ENCODE data around the gene ZNF618.

Gene ZNF618

GRCh38 chr9:113958556-113958955 lies 82.4 kb downstream of the ZNF618 start:
- DNase-seq = no peak

GRCh38 chr9:113960768-113961167 lies 84.7 kb downstream of the ZNF618 start:
- DNase-seq = no peak

DNA sequence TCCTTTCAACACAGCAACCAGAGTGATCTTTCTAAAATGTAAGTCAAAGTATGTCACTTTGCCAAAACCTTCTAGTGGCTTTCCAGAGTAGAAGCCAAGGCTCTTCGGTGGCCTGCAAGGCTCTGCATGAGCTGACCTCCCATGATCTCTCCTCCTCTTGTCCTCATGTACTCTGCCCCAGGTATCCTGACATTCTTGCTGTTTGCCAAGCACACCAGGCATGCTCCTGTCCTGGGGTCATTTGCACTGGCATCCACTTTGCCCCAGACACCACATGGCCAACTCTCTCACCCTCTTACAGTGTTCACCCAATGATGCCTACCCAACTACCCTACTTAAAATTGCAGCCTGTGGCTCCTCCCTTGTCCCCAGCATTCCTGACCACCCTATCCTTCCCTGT lies 86.3 kb downstream of the ZNF618 start:
- no peak for DNase-seq

DNA sequence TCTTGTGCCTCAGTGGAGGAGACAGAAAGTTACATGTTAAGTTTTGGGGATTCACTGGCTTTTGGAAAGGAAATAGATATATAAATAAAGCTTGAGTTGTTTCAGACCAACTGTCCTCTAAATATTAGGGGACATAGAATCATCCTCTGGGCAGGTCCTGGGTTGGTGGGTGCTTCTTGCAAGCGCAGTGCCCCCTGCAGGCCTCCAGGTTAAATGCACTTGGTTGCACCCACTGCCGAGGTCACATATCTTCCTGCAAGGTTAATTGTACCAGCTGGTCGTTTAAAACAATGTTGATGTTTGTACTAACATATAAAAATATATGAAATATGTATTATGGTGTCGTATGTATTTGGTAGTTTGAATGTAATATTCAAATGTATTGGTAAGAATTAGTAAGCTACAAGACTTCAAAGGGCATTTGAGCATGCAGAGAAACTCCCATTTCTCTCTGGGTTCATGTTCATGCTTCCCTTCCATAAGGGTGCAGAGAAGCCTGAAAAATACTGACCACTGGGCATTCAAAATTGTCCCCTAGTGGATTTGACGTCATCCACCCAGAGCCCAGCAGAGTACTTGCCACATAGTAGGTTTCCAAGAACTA lies 87.0 kb downstream of the ZNF618 start:
- no peak for DNase-seq

GRCh38 chr9:113963696-113964494 lies 87.8 kb downstream of the ZNF618 start:
- no peak for DNase-seq

DNA sequence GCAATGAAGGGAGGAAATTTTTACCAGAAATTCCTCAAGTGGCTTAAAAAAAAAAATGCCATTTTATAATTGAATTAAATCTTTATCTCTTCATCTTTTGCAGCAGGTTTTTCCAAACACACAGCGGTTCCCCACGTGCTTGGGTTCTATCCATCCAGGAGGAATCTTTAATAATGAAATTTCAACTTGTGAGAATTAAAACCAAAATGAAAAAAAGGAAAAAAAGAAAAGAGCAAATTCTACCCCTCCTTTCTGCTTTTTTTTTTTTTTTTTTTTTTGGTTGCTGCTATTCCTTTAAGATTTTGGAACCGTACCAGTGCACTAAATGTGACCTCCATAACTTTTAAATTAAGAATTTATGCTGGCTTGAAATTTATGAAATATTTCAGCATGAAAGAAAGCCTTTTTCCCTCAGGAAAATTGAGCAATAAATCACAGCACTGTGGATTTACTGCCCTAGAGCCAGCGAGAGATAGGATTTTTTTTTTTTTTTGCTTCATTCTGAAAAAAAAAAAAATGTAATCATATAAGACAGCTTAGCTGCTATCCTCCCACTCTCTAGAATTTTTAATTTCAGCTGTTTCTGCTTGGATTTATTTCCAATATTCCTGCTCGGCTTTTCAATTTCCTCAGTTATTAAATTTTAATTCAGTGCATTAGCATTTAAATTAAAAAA lies 88.5 kb downstream of the ZNF618 start:
- no peak for DNase-seq

DNA sequence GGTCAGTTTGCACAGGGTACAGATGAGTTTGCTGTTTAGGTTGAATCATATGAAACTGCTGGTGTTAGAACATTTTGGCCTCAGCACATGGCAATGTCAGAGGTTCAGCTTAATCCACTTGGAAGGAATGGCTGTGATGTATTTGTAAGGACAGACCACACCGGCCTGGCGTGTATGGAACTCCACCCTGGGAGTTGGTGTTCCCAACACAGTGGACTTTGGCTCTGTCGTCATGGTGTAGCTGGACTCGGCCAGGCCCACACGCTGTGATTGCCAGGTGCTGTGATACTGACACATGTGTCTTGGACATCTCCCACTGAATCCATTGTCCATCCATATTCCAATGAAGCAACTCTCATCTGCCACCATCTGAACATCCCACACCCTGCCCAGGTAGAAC lies 90.3 kb downstream of the ZNF618 start:
- no peak for DNase-seq

DNA sequence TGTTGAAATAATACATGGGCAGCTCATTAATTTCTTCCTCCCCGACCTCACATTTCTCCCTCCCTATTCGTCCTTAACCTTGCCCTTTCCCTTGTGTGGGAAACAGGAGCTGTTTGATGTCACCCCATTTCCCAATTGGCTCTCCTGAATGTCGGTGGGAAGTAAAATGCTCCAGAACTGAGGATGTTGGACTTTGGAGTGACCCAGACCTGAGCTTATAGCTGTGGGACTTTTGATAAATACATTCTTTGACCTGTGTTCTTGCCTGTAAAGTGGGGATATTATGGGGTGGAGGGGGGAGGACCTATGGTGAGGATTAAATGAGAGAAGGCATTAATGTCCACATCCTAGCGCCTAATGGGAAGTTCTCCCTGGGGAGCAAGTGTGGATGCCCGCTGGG lies 91.3 kb downstream of the ZNF618 start:
- DNase-seq = no peak

DNA sequence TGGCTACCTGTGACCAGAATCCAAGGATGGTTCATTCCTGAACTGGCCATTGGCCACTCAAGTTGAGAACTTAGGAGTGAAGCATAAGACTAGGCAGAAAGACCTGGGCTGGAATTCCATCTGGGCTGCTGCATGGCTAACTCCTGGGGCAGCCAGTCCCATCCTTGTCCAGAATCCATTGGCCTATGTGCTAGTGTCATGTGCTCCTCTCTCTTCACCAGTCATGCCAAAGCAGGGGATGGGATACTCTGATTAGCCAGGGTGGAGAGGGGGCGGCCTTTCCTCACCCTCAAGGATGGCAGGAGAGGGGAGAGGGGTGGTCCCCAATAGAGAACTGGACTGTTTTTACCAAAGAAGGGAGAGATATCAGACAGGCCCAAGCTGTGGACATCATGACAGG lies 93.2 kb downstream of the ZNF618 start:
- DNase-seq = no peak

- no peak for DNase-seq
Measured at GRCh38 chr9:113973226-113973625, 97.1 kb downstream of the ZNF618 start.

DNA sequence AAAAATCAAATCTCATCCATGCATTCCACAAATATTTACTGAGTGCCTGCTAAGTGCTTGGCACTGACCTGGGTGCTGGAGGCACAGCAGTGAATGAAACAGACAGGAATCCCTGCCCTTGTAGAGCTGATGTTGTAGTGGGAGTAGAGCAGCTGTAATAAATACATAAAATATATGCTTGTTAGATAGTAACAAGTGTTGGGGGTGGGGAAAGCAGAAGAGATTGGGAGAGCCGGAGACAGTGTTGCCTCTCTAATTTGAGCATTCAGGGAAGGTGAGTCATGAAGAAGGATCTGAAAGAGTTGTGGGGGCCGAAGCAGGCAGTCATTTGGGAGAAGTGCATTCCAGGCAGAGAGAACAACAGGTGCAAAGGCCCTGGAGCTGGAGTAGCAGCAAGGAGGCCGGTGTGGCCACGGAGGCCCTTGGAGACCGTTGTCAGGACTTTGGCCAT lies 97.9 kb downstream of the ZNF618 start:
- DNase-seq = no peak

- no peak for DNase-seq
Measured at GRCh38 chr9:113976915-113977314, 100.8 kb downstream of the ZNF618 start.

GRCh38 chr9:113978725-113979342 lies 102.7 kb downstream of the ZNF618 start:
- no peak for DNase-seq

DNA sequence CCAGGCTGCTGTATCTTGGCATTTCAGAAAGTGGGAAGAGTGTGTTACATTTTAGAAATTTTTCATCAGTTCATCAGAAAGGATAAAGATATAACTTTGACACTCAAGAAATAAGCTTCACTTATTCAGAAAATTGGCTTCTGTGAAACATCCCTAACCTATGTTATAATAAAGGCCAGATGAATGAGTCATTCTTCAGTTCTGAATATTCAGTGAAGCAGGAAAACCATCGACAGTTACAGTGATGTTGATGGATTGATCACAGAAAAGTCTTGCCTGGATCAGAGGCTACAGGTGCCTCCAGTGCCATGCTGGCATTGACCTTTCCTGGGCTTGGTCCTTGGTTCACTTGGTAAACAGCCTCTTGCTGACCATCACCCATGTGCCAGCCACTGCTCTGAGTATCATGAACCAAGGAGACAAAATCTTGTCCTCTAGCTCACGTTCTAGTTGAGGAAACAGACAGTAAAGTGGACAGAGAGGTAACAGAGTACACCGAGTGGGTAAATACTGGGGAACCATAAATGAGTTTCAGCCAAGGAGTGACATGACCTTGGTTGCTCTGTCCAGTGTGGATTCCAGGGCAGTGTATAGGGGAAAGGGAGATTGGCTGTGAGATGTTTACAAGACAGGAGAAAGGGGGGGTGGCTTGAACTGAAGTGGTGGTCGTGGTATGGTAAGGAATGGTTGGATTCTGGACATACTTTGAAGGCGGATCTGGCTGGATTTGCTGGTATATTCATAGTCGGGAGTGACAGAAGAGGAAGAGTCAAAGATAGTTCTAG lies 103.4 kb downstream of the ZNF618 start:
- no peak for DNase-seq

DNA sequence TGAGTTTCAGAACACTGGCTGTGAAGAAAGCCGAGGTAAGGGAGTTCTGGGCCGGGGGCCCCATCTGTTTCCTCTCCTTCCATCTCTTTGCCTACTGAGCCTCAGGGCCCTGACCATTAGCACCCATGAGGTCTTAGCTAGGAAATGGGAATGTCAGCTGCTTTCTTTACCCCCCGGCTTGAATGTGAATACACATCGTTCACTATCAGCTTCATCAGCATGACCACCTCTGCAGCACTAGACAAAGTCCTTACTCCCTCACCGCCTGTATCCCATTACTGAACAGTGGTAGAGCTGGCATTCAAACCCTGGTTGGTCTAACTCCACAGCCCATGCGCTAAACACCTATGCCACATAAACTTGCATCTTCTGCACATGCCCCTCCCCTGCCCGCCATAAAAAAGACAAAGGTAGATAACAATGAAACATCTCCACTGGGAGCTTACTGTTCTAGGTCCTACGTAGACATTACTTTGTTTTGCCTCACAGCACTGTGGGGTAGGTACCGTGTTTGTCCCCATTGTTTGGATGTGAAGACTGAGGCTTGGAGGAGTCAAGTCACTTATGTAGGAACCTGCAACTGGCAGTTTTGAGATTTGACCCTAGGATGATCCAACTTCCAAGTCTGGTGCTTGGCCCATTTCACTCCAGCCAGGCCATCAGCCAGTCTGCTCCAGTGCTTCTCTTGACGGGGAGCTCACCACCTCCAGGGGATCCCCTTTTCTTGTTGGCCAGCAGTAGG lies 108.7 kb downstream of the ZNF618 start:
- no peak for DNase-seq

DNA sequence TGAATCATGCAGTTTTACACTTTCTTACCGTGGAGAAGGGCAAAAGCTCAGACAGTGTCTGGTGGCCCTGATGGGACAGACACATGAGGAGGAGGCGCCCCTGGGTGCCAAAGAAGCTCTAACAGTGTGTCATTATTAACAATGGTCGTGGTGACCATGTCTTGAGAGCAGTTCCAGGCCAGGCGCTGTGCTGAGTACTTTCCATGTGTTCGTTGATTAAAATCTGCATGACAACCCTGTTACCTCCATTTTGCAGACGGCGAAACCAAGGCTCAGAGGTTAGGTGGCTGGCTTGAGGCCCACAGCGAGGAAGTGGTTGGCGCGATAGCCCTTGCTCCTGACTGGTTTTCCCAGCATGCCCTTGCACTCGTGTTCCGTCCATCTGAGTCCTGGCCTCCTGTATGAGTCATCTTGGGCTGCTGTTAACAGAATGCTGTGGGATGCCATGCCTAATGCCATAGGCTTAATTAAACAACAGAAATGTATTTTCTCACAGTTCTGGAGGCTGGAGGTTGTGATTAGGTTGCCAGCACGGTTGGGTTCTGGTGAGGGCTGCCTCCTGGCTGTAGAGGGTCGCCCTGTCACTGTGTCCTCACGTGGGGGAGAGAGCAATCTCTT lies 110.0 kb downstream of the ZNF618 start:
- DNase-seq = no peak

DNA sequence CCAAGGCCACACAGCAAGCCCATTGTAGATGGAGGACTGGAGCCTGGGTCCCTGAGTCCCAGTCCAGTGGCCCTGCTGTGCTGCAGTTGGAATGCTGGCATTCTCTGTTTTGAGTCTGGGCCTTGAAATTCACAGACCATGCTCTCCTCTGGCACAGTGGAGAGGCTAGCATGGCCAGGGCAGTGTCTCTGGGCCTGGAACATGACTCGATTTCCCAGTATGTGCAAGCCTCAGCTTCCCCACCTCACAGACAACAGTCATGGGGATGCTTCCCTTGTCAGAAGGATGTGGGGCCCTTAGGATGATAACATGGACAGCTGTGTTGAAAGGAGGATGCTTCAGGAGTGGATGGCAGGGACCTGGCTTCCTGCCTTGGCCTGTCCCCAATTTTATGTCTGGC lies 110.8 kb downstream of the ZNF618 start:
- no peak for DNase-seq

DNA sequence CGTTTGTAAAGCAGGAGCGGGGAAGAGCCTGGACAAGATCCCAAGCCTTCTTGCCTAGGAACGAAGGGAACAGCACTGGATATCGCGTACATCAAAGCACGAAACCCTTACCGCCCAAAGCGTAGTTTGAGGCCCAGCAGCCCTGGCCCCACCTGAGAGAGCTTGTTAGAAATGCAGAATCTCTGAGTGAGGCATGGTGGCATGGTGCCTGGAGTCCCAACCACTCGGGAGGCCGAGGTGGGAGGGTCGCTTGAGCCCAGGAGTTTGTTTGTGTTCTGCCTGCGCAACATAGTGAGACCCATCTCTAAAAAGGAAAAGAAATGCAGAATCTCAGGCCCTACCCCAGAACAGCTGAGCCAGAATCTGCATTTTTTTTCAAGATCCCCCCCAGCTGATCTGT lies 111.4 kb downstream of the ZNF618 start:
- DNase-seq = no peak

GRCh38 chr9:113988385-113989016 lies 112.4 kb downstream of the ZNF618 start:
- DNase-seq = no peak

DNA sequence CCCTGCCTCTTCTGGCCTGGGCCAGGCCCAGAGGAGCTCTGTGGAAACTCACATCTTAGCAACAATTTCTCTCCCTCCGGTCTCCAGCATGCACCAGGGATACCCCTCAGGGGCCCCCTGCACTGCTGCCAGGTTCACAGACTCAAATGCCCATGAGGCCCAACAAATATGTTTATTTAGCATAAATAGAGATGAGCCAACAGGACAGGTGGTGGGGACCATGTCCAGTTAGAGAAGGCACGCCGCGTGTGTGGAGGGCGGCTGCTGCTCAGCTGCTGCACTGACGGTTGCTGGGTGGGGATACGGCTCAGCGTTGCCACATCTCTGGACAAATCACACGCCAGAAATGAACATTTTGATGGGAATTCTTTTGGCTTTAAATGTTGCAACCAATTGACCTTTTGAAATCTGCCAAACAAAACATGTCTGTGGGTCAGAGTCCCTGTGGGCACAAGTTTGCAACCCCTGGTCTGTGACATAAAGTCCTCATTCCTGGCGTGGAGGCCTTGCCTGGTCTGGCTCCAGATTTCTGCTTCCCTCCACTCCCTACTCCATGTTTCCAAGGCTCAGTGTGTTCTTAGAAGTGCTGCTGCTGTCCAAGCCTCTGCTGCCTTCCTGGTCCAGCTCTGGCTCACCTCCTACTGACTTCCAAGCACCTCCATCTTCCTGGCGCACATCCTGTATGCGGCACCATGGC lies 113.1 kb downstream of the ZNF618 start:
- DNase-seq = no peak
